ENCODE data around the gene TLE1.
"Not testable (repeated sequence)": the region's sequence is repeated elsewhere in the genome, so short reads cannot be mapped to it uniquely, and the experiment has no call there.

Gene TLE1

DNA sequence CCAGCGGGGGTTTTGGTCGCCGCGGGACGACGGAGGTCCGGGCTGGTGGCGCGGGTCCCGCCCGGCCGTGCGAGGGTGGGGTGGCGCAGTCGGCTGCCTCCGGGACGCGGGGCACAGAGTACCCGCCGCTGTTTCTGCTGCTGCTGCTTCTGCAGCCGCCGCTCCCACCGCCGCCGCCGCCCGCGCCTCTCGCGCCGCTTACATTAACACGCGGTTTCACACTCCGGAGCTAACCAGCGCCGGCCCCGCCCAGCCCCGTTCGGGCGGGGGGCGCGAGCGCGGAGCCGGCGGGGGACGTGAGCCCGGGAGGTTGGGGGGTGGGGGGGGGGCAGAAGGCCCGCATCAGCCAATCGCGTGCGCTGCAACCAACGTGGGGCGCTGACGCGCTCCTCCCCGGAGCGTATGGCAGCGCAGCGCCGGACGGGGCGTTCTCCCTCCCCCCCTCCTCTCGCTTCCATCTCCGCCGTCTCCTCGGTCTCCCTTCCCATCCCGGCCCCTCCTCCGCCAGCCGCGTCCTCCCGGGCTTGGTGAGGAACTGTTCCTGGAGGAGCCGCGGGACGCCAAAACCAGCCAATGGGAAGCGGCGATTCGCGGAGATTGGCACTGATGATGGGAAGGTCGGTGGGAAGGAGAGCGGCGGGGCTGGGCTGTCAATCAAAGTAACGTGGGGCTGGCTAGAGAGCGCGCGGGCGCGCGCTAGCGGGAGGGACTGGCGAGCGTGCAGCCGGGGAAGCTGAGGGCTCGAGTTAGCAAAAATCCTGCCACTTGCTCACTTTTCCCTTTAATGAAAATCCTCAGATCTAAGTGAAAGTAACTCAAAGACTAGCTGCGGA lies at the start of gene TLE1:
TLE1 (minus strand) TSS at position 205 of the 833 bp plus-strand sequence. CDS start 1,307 bp downstream, outside the sequence.
- peak; percentile 94 for DNase-seq

DNA sequence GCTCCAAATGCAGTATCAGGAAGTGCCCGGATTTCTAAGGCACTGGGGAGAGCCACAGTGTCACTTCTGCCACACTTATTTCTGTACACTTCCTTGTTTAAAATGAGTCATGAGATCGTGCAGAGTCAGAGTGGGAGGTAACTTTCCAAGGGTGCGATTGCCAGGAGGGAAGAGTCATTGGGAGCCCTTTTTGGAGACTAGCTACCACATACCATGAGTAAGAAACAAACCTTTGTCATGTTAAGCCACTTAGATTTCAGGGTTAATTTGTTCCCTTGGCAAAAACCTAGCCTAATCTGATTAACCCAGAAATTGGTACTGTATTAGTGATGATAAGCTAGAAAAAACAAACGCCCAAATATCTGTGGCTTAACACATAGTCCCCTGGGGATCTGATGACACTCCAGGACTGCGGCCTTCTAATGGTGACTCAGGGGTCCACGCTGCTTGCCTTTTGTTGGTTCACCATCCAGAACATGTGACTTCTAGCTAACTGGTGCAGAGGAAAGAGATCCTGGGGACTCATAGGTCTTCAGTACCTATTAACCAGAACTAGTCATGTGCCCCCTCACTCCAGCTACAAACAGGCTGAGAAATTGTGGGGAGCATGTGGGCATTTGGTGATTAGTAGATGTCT lies 48.6 kb upstream of the TLE1 start:
- DNase-seq: no peak

GRCh38 chr9:81730498-81730897 lies 41.2 kb upstream of the TLE1 start:
- DNase-seq: not testable (repeated sequence)

GRCh38 chr9:81729135-81729534 lies 39.8 kb upstream of the TLE1 start:
- DNase-seq: no peak

DNA sequence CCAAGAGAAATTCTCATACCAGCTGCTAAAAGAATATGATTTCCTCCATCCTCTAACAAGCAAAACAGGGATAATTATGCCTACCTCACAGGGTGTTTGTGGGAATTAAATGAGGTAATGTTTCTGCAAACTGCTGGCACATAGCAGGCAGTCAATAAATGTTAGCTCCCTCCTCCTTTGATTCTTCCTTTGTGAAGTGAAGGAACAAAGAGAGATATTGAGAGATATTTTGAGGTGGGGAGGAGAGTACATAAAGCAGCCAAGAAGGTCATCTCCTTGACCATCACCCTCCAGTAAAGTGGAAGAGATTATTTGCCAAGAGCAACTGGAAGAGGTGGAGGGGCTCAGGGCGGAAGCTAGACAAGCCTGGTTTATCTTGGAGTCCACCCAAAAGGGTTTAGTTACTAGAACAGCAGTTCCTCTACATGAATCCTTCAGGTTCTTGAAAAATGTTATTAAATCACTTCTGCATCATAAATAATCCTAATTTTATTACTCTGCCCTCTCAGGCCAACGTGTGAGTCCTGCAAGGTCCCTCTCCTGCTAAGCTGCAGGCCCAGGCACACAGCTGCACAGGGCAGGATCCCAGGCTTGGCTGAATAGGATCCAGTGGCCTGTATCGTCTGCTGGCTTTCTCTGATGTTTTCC lies 35.0 kb upstream of the TLE1 start:
- no peak for DNase-seq

GRCh38 chr9:81722277-81722676 lies 32.9 kb upstream of the TLE1 start:
- DNase-seq: no peak

DNA sequence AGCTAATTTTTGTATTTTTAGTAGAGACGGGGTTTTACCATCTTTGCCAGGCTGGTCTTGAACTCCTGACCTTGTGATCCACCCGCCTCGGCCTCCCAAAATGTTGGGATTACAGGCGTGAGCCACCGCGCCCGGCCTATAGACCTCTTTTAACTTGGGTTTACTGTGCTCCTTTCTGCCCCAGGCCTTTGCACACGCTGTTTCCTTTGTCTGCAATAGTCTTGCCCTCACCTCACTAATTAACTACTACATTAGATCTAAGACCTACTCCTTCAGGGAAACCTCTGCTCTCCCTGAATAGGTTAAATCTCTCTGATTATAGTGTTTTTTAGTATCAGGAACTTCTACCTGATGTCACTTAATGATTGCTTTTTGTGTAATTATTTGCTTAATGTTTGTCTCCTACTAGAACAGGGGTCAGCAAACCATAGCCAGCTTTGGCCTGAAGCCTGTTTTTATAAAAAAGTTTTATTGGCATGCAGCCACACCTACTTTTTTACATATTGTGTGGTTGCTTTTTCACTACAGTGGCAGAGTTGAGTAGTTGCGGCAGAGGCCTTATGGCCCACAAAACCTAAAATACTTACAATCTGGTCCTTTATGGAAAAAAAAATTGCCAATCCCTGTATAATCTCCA lies 31.2 kb upstream of the TLE1 start:
- no peak for DNase-seq

- no peak for DNase-seq
Observed at GRCh38 chr9:81719972-81720371, 30.6 kb upstream of the TLE1 start.

DNA sequence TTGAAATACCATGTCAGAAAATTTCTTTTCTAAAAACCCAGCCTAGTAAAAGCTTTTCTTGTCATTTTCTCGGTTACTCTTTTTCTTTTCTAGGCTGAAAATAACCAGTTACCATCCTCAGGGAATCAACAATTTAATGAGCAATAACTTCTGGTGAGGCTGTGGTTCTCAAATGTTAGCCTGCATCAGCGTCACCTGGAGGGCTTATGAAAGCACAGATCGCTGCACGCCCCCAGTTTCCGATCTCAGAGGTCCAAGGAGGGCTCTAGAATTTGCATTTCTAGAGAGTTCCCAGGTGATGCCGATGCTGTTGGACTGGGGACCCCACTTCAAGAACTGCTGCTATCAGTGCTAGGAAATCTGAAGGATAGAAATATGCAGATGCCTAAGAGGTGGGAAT lies 28.9 kb upstream of the TLE1 start:
- DNase-seq: no peak

- no peak for DNase-seq
Observed at GRCh38 chr9:81717747-81718077, 28.4 kb upstream of the TLE1 start.

DNA sequence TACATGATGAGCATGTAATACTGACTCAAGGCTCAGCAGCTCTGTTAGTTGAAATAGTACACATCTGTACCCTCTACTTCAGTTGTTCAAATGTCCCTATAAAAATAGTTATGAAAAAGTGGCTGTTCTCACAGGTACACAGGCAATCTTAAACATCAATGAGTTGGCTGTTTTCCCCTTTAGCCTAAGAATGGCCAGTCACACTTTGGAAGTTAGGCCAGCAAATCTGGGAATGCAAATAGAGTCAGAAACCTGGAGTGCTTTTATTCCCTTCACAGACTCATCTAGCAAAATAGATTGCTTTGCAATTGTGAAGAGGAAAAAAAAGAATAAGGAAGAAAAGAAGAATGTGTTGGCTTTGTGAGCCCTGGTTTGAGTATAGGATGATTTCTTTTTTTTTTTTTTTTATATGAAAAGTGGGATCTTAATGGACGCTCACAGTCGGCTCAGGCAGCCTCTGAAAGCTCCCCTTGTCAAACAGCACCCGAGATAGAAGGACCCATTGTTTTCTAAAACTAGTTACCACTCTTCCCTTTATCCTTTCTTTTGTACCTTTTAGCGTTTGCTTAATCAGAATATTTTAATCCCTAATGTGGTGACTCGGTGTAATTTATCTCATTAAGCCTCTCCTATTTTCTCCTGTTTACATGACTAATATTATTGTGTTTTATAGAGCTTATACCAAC lies 27.9 kb upstream of the TLE1 start:
- DNase-seq: no peak

- DNase-seq: no peak
Observed at GRCh38 chr9:81716409-81716808, 27.1 kb upstream of the TLE1 start.

- DNase-seq: no peak
Observed at GRCh38 chr9:81705578-81705977, 16.2 kb upstream of the TLE1 start.

GRCh38 chr9:81694541-81694940 lies 5.2 kb upstream of the TLE1 start:
- DNase-seq: no peak

- no peak for DNase-seq
Observed at GRCh38 chr9:81693671-81694378, 4.5 kb upstream of the TLE1 start.

DNA sequence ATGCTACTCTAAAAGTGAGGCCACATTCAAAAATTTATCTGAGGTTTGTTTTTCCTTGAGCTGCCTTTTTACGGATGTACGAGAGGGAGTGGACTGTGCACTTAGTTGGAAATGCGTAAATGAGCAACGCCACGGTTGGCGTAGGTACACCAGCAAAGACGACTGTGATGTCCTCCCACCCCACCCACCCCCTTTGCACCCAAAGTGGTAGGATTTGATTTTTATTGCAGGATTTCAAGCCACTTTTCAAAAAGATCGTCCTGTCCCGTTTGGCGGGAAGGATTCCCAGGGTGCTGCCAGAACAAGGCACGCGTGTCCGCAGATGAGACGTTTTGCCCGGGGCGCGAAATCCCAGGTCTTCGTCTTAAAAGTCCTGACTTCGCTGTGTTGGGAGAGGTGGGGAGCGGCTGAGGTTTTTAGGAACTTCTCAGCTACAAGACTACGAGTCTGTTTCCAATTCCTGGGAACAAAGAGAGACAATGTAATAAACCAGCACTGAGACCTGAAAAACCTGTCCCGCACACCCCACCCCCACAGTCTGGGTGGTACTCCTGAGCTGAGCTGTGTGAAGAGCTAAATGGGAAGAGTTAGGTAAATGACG lies 1.0 kb upstream of the TLE1 start:
- DNase-seq: no peak

- DNase-seq: not testable (repeated sequence)
Observed at GRCh38 chr9:81689093-81689342, 329 bp downstream of the TLE1 start.

DNA sequence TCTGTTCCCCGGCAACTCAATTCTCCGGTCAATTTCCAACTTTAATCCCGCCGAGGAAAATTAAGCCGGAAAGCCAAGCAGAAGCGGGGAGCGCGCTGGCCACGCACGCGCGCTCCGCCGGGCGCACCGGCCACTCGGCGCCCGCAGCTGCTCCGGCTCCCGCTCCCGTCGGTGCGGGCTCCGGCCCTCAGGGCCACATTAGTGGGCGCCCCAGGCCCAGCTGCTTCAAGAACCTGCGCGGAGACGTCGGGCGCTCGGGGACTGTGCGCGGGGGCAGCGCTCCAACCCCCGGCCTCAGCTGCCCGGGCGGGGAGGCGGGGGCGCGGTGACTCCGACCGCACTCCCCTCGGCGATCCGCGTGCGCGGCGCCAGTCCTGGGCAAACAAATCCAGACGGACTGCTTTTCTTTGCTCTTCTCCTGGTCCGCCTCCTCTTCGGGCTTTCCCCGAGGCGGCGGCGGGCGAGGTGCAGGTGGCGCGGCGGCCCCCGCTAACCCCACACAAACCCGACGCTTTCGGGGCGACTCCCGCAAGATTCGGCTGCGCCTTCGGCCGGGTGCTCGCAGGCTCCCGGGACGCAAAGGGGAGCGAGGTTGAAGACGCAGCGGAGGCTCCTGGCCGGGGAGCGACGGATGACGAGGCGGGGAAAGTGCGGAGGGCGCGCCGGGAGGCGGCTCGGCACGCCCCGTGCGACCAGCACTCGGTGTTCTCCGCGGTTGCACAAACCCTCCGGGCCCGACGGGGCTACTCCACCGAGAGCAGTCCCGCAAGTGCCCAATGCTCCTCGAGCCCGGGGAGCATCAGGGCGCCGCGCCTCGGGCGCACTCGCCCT lies 870 bp downstream of the TLE1 start:
- DNase-seq: not testable (repeated sequence)

- DNase-seq: no peak
Observed at GRCh38 chr9:81687521-81688261, 1.7 kb downstream of the TLE1 start.

Measured in cortex of kidney (tissue), 1 donor.